GM18498 (cell line): ENCODE data around the gene MRGPRD.
"Not testable (repeated sequence)": the region's sequence is repeated elsewhere in the genome, so short reads cannot be mapped to it uniquely, and the experiment has no call there.

Experiments
- ATAC-seq: cut with Tn5 transposase; IDR thresholded peaks from one replicate; pipeline ENCODE4 v1.9.1; 2021; ENCODE audit warnings: mild to moderate bottlenecking, moderate library complexity; ENCODE audit not compliant: unreplicated experiment

The MRGPRD gene

GRCh38 chr11:68994161-68994893 lies 13.5 kb upstream of the MRGPRD start:
- no peak for ATAC-seq

DNA sequence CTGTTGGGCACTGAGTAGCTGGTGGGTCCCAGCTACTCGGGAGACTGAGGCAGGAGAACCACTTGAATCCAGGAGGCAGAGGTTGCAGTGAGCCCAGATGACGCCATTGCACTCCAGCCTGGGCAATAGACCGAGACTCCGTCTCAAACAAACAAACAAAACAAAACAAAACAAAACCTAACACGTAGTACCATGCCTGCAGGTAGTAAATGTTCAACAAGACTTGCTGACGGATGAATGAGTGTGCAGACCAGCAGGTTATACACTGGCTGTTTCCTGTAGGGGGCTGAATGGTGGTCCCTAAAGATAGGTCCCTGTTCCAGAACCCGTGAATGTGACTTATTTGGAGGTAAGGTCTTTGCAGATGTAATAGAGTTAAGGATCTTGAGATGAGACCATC lies 12.8 kb upstream of the MRGPRD start:
- ATAC-seq: no peak

DNA sequence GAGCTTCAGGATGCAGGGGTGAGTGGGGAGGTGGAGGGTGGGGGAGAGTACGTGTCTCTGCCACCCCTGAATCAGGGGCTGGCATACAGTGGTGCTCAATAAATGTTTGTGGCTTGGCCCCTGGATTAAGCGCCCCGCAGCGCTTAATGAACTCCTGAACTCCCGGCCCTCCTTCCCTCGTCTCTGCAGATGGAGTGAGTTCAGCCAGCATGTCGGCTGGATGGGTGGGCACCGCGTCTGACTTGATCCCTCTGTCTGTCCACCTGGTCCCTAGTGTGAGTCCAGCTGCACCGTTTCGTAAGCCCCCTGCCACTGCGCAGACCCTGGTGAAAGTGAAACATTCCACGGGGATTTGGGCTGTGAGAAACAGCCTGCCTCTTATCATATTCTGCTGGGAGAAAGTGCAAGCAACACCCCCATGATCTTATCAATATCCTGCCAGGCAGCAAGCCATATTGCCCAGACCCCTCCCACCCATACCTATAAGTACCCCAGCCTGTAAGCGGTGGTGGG lies 12.0 kb upstream of the MRGPRD start:
- ATAC-seq: no peak

DNA sequence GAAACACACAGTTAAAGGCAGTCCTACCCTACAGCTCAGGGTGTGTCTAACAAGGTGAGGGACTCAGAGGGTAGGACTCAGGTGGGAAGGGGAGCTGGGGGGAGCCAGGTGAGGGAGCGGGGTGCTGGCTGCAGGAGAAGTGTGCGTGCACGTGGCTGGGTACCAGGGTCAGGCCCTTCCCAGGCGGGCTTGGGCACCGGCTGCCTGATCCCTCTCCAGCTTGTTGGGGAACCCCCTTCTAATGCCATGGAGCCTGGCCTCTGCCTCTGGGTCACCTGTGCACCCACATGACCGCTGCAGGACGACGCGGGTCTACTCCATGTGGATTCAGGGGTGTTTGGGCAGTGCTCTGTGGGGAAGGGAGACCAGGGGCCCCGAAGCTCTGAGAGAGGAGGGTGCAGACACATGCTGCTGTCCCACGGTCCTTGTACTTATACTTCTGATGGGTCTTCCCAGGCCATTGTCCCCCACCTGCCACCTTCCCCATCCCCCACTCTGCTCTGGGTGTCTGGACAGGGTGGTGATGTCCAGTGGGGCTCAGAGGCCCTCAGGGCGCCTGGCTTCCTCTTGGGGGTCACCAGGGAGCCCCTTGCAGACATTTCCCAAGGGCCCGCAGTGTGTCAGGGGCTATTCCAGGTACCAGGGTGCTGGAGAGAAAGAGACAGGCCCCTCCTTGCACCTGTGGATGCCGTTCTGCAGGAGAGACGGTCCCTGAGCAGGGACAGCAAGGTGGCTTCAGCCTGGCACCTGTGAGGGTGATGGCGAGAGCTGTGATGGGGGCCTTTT lies 10.4 kb upstream of the MRGPRD start:
- ATAC-seq: no peak

- no peak for ATAC-seq
Observed at GRCh38 chr11:68989936-68990606, 9.3 kb upstream of the MRGPRD start.

DNA sequence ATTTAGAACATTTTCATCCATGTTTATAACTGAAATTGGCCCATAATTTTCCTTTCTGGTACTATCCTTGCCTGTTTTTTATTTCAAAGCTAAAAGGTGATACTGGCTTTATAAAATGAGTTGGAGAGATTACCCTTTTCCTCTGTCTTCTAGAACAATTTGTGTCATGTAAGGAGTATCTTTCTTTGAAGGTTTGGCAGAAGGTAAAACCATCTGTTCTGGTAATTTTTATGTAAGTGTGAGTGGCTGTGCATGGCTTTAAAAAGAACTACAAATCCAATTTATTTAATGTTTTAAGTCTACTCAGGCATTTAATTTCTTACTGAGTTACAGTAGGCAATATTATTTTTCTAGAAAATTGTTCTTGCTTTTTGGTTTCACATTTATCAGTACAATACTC lies 7.7 kb upstream of the MRGPRD start:
- ATAC-seq: no peak

- ATAC-seq: no peak
Observed at GRCh38 chr11:68987211-68987610, 6.4 kb upstream of the MRGPRD start.

DNA sequence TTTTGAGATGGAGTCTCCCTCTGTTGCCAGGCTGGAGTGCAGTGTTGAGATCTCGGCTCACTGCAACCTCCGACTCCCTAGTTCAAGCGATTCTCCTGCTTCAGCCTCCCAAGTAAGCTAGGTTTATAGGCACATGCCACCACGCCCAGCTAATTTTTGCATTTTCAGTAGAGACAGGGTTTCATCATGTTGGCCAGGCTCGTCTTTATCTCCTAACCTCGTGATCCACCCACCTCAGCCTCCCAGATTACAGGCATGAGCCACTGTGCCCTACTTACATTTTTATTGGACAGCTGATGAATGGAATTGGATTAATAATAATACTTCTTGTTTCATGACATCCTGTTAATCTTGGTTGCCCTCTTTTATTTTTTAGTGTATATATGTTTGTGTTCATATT lies 3.0 kb upstream of the MRGPRD start:
- no peak for ATAC-seq

GRCh38 chr11:68982134-68982533 lies 1.3 kb upstream of the MRGPRD start:
- no peak for ATAC-seq

- ATAC-seq: no peak
Observed at GRCh38 chr11:68979931-68980775, 633 bp downstream of the MRGPRD start.

DNA sequence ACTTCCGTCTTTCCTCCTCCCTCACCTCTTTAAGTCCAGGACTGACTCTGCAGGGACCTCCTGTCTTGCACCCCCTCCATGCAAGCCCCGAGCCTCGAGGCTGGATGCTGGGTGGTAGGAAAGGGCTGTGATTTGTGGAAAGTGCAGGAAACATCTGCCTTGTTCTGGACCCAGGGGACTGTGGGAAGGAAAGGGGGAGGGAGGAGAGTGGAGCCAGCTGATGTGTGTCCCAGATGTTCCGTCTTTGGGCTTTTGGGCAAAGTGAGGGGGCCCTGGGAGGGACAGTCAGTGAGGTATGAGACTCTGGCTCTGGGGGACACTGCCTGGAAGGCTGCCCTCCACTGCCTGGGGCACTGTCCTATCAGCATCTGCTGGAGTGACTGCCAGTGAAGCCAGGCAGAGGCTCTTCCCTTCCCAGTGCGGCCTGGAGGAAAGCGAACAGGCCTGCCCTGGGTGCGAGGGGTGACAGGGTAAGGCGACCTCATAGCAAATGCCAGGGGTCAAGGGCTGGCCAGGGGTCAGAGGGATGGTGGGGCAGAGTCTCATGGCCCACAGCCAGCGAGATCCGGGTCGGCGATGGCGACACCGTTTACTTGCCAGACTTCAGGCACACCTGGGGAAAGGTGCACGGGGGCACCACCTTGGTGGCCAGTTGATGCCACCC lies 1.7 kb downstream of the MRGPRD start:
- no peak for ATAC-seq

GRCh38 chr11:68978626-68978930 lies 2.2 kb downstream of the MRGPRD start:
- no peak for ATAC-seq

DNA sequence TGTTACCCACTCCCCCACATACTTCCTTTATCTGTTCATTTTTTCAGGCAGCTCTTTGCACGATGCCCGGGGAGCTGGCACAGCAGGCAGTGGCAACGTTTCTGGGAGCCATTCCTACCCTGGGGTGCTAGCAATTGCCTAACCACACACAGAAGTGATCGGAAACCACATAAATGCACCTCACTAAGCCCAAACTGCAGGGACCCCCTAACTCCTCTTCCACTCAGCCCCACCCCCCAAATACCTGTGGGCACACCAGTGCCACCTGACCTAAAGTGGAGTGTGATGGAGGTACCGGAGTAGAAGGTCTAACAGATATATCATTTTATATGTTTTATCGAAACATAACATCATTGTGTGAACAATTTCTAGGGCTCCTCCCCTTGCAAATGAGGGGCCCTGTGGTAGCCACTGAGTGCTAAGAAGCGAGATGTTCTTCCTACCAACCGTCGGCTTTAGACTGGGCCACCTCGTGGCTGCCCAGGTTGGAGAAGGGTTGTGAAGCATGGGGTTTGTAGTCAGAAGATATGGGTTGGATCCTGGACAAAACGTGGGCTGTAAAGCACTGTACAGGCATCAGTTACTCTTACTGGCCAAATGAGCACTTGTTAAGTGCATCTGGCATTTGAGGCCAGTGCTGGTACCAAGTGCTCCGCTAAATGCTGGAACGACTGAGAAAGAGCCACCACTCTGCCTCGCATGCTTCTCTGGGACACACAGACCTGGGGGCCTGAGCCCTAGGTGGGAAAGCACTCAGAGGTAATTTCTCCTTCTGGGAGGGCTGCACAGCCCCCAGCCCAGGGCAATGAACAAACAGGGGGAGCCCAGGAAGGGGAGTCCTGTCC lies 2.8 kb downstream of the MRGPRD start:
- no peak for ATAC-seq

- no peak for ATAC-seq
Observed at GRCh38 chr11:68976563-68976962, 4.2 kb downstream of the MRGPRD start.

- ATAC-seq: no peak
Observed at GRCh38 chr11:68976095-68976494, 4.7 kb downstream of the MRGPRD start.

DNA sequence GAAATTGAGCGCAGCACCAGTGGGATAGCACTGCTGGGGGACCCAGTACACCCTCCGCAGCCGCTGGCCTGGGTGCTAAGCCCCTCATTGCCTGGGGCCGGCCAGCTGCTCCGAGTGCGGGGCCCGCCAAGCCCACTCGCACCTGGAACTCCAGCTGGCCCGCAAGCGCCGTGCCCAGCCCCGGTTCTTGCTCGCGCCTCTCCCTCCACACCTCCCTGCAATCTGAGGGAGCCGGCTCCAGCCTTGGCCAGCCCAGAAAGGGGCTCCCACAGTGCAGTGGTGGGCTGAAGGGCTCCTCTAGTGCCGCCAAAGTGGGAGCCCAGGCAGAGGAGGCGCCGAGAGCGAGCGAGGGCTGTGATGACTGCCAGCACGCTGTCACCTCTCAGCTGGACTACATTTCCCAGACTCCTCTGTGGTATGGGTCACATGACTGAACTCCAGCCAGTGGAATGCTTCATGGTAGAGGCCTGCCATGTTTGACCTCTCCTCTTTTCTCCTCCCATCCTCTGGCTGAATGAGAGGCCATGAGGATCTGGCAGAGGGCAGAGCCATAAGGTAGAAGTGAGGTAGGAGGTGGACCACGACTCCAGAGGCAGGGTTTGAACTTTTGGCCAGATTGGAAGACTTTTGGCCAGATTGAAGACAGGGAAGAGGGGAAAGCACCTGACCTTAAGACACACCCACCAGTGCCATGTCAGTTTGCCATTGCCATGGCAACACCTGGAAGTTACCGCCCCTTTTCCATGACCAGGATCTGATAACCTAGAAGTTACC lies 6.2 kb downstream of the MRGPRD start:
- no peak for ATAC-seq

DNA sequence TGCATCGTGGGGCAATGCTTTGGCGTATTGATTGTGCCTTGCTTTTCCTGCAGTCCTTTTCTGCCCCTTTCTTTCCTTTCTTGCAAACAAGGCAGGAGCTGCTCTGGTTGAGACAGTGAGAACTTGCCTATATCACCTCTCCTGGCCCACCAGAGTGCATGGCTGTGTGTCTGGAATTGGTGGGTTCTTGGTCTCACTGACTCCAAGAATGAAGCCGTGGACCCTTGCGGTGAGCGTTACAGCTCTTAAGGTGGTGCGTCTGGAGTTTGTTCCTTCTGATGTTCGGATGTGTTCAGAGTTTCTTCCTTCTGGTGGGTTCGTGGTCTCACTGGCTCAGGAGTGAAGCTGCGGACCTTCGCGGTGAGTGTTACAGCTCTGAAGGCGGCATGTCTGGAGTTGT lies 7.1 kb downstream of the MRGPRD start:
- not testable (repeated sequence) for ATAC-seq

- ATAC-seq: no peak
Observed at GRCh38 chr11:68973219-68973618, 7.6 kb downstream of the MRGPRD start.
